ENCODE results near the gene HTR5A.

GRCh38 chr7:155058896-155059295, 11.2 kb upstream of the HTR5A start:
- TF ChIP-seq CTCF (IDR thresholded peaks at IDR 0.05) (no peak), EP300 (IDR thresholded peaks at IDR 0.05) (no peak), POLR2A (IDR thresholded peaks at IDR 0.05) (no peak)
